Measurements from ENCODE around the gene NFATC1.

- no peak for TF ChIP-seq CTCF (IDR thresholded peaks at IDR 0.05)
- no peak for TF ChIP-seq POLR2A (IDR thresholded peaks at IDR 0.05)
Observed at GRCh38 chr18:79511671-79512301, 116.1 kb downstream of the NFATC1 start.

All from esophagus squamous epithelium (tissue), 4 donors.